IPS DF 6.9 (cell line): ENCODE results near the gene DNALI1.

Experiments
- DNase-seq: peaks from one replicate; pipeline ENCODE4 v3.0.0-alpha.2; 2013; ENCODE audit warnings: low read depth, low spot score
- H3K27ac ChIP-seq: one replicate; pipeline ENCODE4 v1.5.1; 2013; ENCODE audit warnings: low read length, control low read depth
- H3K27me3 ChIP-seq: 2 replicates; pipeline ENCODE4 v1.6.1; 2013; ENCODE audit warnings: mild to moderate bottlenecking, low read length; ENCODE audit not compliant: control insufficient read depth, insufficient read depth
- H3K36me3 ChIP-seq: 2 replicates; pipeline ENCODE4 v1.6.1; 2013; ENCODE audit warnings: low read length; ENCODE audit not compliant: control insufficient read depth, insufficient read depth
- H3K4me1 ChIP-seq: 2 replicates; pipeline ENCODE4 v1.6.1; 2013; ENCODE audit warnings: low read length; ENCODE audit not compliant: control insufficient read depth, insufficient read depth
- H3K4me3 ChIP-seq: 2 replicates; pipeline ENCODE4 v1.5.1; 2013; ENCODE audit warnings: mild to moderate bottlenecking, low read length
- H3K9me3 ChIP-seq: 2 replicates; pipeline ENCODE4 v1.6.1; 2013; ENCODE audit warnings: low read length, inconsistent platforms; ENCODE audit not compliant: control insufficient read depth, insufficient read depth
- WGBS: extraction: QIAGEN DNeasy Blood & Tissue Kit; methylation state at CpG from one replicate; pipeline ENCODE4 v1.1.7; 2013; ENCODE audit warnings: mixed read lengths, missing lambda C conversion rate; ENCODE audit not compliant: insufficient read length, insufficient coverage; 5-methylcytosine and 5-hydroxymethylcytosine counted together

The DNALI1 gene

DNA sequence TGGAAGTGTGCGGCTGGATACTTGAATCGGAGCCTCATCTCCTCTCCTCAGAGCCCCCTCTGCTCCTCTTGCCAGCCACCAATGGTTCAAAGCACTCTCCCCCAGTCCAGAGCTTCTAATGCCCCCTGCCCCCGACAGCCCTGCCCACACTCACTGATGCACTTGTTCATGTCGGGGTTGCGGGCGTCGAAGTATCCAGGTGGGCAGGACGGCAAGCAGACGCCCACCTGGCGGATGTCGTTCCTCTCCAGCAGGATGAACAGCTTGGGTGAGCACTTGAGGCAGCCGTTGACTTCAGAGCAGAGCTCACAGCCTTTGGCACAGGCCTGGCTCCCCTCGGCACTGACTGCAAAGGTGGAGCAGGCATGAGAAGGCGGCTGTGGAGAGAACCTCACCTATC lies 59.6 kb downstream of the DNALI1 start:
- no peak overlapping the region for H3K4me3 ChIP-seq
- DNase-seq: no peak
- no CpG with 5 or more reads among the region's 14 CpGs for WGBS
- no peaks in the 10 kb centered on the region for H3K36me3 ChIP-seq
- H3K4me1 ChIP-seq: no peaks in the 10 kb centered on the region
- no peaks in the 10 kb centered on the region for H3K9me3 ChIP-seq
- no peak overlapping the region for H3K27ac ChIP-seq
- peaks cover 4% of the 10 kb centered on the region; the same call in 1 of the 2 replicates for H3K27me3 ChIP-seq
